ELR (cell line): ENCODE measurements around the gene PUM1.
"Not testable (repeated sequence)": the region's sequence is repeated elsewhere in the genome, so short reads cannot be mapped to it uniquely, and the experiment has no call there.

Experiments
- DNase-seq: peaks from one replicate; pipeline ENCODE4 v3.0.0-alpha.2; 2015; ENCODE audit warnings: low read depth

Gene PUM1

GRCh38 chr1:31064111-31064717, 1.3 kb downstream of the PUM1 start:
- peak; percentile 12 for DNase-seq

GRCh38 chr1:31063631-31064030, 1.9 kb downstream of the PUM1 start:
- DNase-seq = peak; percentile 43

GRCh38 chr1:31062867-31063380, 2.6 kb downstream of the PUM1 start:
- DNase-seq = no peak

- DNase-seq = not testable (repeated sequence)
These were observed 3.2 kb downstream of the PUM1 start for GRCh38 chr1:31062162-31062866.

- no peak for DNase-seq
These were observed 7.5 kb downstream of the PUM1 start for GRCh38 chr1:31058012-31058411.

- DNase-seq = no peak
These were observed 9.6 kb downstream of the PUM1 start for GRCh38 chr1:31055953-31056352.

- no peak for DNase-seq
These were observed 10.0 kb downstream of the PUM1 start for GRCh38 chr1:31055501-31055900.

- no peak for DNase-seq
These were observed 10.5 kb downstream of the PUM1 start for GRCh38 chr1:31054958-31055481.

GRCh38 chr1:31054349-31054748, 11.2 kb downstream of the PUM1 start:
- DNase-seq = peak; percentile 48

- not testable (repeated sequence) for DNase-seq
These were observed 12.9 kb downstream of the PUM1 start for GRCh38 chr1:31052613-31053012.

- DNase-seq = no peak
These were observed 13.9 kb downstream of the PUM1 start for GRCh38 chr1:31051611-31052010.

GRCh38 chr1:31047507-31047906, 18.0 kb downstream of the PUM1 start:
- not testable (repeated sequence) for DNase-seq

- no peak for DNase-seq
These were observed 21.9 kb downstream of the PUM1 start for GRCh38 chr1:31043631-31044030.

GRCh38 chr1:31042656-31043055, 22.9 kb downstream of the PUM1 start:
- DNase-seq = no peak

- no peak for DNase-seq
These were observed 24.0 kb downstream of the PUM1 start for GRCh38 chr1:31041529-31041928.

GRCh38 chr1:31040038-31040437, 25.5 kb downstream of the PUM1 start:
- DNase-seq = no peak

- not testable (repeated sequence) for DNase-seq
These were observed 26.6 kb downstream of the PUM1 start for GRCh38 chr1:31038935-31039334.

GRCh38 chr1:31038360-31038759, 27.2 kb downstream of the PUM1 start:
- DNase-seq = peak; percentile 58

- peak; percentile 62 for DNase-seq
These were observed 28.6 kb downstream of the PUM1 start for GRCh38 chr1:31036749-31037500.

GRCh38 chr1:31033598-31033997, 31.9 kb downstream of the PUM1 start:
- no peak for DNase-seq

GRCh38 chr1:31032266-31032665, 33.3 kb downstream of the PUM1 start:
- DNase-seq = no peak

GRCh38 chr1:31031330-31032143, 34.0 kb downstream of the PUM1 start:
- no peak for DNase-seq
